HG03066 (cell line): ENCODE results near the gene OAS3.
"Not testable (repeated sequence)": the region's sequence is repeated elsewhere in the genome, so short reads cannot be mapped to it uniquely, and the experiment has no call there.

Source experiments
- ATAC-seq: cut with Tn5 transposase; IDR thresholded peaks from one replicate; pipeline ENCODE4 v1.9.1; 2021; ENCODE audit warnings: low read depth; ENCODE audit not compliant: unreplicated experiment

Gene OAS3

DNA sequence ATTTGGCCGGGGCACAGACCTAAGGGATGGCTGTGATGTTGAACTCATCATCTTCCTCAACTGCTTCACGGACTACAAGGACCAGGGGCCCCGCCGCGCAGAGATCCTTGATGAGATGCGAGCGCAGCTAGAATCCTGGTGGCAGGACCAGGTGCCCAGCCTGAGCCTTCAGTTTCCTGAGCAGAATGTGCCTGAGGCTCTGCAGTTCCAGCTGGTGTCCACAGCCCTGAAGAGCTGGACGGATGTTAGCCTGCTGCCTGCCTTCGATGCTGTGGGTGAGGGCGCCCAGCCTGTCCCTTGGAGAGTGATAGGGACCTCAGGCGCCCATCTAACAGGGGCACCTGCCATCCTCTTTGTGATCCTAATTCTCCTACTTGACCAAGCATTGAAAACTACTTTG is 12.4 kb downstream of the OAS3 start:
- no peak for ATAC-seq

DNA sequence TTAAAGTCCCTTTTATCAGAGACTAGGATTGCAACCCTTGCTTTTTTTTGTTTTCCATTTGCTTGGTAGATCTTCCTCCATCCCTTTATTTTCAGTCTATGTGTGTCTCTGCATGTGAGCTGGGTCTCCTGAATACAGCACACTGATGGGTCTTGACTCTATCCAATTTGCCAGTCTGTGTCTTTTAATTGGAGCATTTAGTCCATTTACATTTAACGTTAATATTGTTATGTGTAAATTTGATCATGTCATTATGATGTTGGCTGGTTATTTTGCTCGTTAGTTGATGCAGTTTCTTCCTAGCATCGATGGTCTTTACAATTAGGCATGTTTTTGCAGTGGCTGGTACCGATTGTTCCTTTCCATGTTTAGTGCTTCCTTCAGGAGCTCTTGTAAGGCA is 18.9 kb downstream of the OAS3 start:
- not testable (repeated sequence) for ATAC-seq

DNA sequence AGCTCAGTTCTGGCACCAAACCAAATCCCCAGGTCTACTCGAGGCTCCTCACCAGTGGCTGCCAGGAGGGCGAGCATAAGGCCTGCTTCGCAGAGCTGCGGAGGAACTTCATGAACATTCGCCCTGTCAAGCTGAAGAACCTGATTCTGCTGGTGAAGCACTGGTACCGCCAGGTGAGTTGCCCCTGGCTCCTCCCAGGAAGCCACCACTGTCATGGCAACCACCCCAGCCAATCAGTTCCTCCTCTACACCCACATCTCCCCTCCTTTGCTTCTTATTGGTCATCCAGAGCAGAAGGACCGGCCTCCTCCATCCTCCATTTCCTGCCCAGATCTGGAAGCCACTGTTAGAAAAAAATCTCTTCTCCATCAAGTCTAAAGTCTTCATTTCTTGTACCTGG is 22.8 kb downstream of the OAS3 start:
- ATAC-seq = no peak

DNA sequence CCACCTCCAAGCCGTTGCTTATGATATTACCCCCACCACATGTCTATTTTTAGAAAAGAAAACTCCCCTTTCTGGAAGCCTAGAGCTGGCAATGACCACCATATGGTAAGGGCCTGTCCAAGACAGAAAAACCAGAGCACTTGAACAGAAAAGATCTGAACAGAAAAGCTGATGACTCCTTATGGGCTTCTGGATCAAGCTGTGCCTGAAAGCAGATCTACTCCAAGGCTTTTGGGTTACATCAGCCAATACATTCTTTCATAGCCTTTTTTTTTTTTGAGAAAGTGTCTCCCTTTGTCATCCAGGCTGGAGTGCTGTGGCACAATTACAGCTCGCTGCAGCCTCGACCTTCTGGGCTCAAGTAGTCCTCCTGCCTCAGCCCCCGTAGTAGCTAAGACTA is 23.3 kb downstream of the OAS3 start:
- ATAC-seq = no peak

DNA sequence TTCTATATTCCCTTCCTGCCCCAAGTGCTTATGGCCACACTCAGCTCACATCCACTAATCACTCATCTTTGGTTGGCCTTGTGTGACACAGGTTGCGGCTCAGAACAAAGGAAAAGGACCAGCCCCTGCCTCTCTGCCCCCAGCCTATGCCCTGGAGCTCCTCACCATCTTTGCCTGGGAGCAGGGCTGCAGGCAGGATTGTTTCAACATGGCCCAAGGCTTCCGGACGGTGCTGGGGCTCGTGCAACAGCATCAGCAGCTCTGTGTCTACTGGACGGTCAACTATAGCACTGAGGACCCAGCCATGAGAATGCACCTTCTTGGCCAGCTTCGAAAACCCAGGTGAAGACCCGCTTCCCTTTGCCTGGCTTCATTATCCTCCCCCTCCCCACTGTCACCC is 24.3 kb downstream of the OAS3 start:
- no peak for ATAC-seq

DNA sequence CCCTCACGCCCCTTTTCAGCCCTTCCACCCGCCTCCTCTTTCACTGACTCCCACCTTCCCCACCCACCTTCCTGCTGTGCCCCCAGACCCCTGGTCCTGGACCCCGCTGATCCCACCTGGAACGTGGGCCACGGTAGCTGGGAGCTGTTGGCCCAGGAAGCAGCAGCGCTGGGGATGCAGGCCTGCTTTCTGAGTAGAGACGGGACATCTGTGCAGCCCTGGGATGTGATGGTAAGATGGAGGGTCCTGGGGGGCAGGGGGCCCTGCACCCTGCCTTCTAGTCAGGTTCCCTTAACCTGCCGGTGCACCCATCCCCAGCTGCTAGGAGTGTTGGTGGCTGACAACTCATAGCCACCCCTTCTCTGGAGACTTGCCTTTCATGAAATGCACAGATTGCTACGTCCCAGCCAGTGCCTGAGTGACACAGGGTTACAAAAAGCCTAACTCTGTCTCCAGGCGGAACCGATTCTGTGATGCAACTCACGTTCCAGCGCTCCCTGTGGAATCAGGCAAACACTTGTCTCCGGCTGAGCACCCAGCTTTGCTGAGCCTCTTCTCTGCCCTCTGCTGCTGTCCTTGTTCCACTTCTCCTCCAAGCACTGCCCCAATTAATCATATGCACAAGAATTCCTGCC is 25.1 kb downstream of the OAS3 start:
- ATAC-seq = no peak

DNA sequence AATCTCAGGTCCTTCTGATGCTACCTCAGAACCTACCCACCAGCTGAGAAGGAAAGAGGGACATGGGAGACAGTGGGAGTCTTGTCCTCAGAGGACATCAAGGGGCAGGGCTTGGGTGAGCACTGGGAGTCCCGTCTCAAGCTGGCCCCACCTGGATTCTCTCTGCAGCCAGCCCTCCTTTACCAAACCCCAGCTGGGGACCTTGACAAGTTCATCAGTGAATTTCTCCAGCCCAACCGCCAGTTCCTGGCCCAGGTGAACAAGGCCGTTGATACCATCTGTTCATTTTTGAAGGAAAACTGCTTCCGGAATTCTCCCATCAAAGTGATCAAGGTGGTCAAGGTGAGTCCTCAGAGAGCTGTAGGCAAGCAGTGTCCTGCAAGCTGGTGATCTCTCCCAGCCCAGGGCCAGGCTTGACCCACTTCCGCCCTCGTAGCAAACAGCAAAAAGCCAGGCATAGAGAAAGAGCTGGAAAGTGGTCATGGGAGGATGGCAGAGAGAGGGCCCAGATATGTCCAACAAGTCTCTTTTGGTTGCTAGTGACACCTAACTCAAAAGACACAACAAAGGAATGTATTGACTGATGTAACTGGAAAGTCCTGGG is 25.9 kb downstream of the OAS3 start:
- ATAC-seq = no peak

DNA sequence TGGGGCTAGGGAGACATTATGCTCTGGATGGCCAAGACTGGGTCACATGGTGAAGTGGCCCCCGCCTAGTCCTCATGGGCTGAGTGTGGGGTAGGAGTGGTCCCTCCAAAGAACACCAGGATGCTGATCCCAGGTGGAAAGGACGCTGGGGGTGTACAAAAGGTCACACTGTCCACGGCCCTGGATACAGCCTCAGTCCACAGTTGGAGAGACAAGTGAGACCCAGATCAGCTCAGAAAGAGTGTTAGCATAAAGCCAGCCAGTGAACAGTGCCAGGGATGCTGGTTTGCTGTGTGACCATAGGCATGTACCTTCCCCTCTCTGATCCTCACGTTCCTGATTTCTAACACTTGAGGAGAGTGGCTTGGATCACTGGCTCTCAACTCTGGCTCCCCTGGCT is 26.6 kb downstream of the OAS3 start:
- ATAC-seq = no peak

DNA sequence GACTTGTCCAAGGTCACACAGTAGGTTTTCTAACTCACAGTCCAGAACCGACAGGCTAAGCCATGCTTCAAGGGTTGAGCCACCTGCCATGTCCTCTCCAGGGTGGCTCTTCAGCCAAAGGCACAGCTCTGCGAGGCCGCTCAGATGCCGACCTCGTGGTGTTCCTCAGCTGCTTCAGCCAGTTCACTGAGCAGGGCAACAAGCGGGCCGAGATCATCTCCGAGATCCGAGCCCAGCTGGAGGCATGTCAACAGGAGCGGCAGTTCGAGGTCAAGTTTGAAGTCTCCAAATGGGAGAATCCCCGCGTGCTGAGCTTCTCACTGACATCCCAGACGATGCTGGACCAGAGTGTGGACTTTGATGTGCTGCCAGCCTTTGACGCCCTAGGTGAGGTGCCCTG is 27.4 kb downstream of the OAS3 start:
- ATAC-seq = no peak

DNA sequence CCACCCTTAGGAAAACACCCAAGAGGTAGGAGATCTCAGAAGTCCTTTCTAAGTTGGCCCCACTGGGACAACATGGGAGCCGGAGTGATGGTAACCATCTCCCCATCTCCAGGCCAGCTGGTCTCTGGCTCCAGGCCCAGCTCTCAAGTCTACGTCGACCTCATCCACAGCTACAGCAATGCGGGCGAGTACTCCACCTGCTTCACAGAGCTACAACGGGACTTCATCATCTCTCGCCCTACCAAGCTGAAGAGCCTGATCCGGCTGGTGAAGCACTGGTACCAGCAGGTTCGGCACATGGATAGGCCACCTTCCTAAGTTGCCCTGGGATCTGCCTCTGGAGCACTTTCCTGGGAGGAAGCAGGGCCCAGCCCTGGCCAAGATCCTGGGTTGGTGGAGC is 29.0 kb downstream of the OAS3 start:
- no peak for ATAC-seq

DNA sequence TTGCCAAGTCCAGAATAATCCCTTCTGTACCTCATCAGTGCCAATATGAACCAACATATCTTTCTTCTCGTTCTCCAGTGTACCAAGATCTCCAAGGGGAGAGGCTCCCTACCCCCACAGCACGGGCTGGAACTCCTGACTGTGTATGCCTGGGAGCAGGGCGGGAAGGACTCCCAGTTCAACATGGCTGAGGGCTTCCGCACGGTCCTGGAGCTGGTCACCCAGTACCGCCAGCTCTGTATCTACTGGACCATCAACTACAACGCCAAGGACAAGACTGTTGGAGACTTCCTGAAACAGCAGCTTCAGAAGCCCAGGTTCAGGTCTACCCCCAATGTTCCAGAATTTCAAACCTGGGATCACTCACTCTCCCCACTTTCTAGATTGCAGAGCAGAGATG is 29.6 kb downstream of the OAS3 start:
- ATAC-seq = no peak

DNA sequence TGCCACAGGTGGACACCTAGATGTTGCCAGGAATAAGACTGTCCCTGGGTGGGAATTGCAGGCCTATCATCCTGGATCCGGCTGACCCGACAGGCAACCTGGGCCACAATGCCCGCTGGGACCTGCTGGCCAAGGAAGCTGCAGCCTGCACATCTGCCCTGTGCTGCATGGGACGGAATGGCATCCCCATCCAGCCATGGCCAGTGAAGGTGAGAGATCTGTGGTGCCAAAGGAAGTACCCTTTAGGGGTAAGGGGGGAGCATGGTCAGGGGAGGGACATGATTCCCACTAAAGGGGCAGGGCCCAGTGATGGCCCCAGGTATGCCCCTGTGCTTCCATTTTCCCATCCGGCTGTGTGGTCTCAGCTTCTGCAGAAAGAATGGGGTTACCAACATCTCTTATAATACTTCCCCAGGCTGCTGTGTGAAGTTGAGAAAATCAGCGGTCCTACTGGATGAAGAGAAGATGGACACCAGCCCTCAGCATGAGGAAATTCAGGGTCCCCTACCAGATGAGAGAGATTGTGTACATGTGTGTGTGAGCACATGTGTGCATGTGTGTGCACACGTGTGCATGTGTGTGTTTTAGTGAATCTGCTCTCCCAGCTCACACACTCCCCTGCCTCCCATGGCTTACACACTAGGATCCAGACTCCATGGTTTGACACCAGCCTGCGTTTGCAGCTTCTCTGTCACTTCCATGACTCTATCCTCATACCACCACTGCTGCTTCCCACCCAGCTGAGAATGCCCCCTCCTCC is 31.5 kb downstream of the OAS3 start:
- ATAC-seq = no peak

DNA sequence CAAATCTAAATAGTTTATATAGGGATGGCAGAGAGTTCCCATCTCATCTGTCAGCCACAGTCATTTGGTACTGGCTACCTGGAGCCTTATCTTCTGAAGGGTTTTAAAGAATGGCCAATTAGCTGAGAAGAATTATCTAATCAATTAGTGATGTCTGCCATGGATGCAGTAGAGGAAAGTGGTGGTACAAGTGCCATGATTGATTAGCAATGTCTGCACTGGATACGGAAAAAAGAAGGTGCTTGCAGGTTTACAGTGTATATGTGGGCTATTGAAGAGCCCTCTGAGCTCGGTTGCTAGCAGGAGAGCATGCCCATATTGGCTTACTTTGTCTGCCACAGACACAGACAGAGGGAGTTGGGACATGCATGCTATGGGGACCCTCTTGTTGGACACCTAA is 32.1 kb downstream of the OAS3 start:
- no peak for ATAC-seq

DNA sequence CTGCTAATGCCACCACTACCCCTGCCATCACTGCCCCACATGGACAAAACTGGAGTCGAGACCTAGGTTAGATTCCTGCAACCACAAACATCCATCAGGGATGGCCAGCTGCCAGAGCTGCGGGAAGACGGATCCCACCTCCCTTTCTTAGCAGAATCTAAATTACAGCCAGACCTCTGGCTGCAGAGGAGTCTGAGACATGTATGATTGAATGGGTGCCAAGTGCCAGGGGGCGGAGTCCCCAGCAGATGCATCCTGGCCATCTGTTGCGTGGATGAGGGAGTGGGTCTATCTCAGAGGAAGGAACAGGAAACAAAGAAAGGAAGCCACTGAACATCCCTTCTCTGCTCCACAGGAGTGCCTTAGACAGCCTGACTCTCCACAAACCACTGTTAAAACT is 33.0 kb downstream of the OAS3 start:
- ATAC-seq = no peak

DNA sequence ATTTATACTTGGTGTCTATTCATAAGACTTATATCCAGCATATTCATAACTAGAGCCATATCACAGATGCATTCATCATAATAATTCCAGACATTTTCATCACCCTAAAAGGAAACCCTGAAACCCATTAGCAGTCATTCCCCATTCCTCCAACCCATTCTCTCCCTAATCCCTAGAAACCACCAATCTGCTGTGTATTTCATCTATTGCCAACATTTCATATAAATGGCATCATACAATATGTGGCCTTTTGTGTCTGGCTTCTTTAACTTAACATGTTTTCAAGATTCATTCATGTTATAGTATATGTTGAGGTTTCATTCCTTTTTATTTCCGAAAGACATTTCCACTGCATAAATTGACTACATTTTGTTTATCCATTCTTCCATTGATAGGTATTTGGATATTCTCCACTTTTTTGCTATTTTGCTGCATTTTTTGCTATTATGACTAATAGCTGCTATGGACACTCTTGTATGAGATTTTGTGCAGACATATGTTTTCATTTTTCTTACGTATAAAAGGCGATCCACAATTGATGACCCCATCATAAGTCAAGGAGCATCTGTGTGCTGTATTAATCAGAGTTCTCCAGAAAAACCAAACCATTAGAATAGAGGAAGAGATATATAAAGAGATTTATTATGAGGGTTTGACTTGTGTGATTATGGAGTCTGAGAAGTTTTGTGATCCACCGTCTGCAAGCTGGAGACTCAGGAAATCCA is 34.9 kb downstream of the OAS3 start:
- no peak for ATAC-seq

DNA sequence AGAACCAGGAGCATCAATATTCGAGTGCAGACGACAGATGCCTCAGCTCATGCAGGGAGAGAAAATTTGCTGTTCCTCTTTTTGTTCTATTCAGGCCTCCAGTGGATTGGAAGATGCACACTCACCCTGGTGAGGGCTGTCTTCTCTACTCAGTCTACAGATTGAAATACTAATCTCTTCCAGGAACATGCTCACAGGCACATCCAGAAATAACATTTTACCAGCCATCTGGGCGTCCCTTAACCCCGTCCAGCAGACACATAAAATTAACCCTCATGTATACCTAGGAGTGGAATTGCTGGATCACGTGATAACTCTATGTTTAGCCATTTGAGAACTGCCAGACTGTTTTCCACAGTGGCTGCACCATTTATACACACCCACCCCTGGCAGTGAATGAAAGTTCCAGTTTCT is 35.6 kb downstream of the OAS3 start:
- ATAC-seq = no peak

DNA sequence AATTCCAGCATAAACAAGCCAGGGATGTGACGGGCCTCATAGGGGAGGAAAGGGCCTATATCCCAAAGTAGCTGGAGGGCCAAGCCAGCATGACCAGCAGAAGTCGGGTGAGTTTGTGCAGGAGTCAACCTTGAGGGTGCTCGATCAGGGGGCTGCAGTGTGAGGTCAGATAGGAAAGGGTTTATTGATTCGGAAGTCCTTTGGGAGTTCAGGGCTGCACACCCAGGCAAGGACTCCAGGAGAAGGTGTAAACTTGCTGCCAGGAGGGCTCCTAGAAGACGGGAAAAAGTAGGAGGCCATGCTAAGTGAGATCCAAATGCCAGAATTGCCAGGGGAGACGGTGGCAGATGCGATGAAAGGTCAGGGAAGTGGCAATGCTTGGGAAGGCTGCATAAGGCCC is 36.6 kb downstream of the OAS3 start:
- ATAC-seq = no peak

DNA sequence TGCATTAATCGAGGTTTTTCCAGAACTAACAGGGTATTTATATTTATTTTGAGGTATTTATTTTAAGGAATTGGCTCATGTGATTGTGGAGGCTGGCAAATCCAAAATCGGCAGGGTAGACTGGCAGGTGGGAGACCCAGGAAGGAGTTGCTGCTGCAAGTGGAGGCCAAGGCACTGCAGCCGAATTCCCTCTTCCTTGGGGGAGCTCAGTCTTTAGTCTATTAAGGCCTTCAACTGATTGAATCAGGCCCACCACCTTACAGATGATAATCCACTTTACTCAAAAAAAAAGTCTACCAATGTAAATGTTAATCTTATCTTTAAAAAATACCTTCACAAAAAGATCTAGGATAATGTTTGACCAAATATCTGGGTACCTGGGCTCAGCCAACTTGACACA is 38.9 kb downstream of the OAS3 start:
- ATAC-seq = no peak

DNA sequence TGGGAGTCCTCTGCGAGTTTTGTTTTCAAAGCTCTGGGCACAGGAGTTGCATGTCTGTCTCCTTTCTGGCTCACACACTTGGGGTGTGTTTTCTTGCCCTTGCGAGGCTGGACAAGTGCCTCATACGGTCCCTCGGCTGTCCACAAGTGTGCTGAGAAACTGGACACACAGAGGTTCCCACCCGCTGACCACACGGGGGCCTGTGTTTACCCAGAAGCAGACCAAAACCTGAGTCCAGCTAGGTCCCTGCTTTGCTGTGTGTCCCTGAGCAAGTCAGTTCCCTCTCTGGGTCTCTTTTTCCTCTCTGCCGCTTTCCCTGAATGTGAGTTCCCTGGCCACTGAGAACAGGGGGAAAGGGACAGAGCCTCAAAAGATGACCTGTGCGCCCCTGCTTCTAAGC is 39.4 kb downstream of the OAS3 start:
- ATAC-seq = no peak

DNA sequence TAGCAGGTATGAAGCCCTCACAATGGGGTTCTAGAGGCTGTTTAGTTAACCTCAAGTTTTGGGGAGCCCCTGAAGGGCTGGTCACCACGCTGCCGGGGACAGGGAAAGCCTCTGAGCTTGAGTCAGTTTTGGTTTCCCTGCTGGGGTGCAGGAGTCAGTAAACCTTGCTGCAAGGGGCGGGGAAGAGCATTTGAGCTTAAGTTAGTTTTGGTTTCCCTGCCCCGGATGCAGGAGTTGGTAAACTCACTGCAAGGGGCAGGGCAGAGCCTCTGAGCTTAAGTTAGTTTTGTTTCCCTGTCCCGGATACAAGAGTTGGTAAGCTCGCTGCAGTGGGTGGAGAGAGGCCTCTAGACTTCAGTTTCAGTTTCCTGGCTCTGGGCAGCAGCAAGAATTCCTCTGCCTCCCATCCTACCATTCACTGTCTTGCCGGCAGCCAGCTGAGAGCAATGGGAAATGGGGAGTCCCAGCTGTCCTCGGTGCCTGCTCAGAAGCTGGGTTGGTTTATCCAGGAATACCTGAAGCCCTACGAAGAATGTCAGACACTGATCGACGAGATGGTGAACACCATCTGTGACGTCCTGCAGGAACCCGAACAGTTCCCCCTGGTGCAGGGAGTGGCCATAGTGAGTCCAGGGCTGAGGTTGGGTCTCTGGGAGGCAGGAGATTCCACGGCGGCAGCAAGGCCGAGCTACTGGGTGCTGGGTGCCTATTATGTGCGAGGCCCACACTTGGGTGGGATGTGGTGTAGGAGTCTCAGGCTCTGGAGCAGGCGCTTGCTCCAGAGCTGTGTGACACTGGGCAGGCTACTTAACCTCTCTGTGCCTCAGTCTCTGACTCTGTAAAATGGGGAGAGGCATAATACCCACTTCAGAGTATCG is 40.1 kb downstream of the OAS3 start, which contains the start of gene OAS2:
OAS2 (plus strand) TSS at position 357 of the 878 bp plus-strand sequence; CDS start at position 447, 90 bp downstream.
- peak; percentile 92 for ATAC-seq
